HG03039 (cell line): ENCODE data around the gene AFAP1.

Source experiments
- ATAC-seq: cut with Tn5 transposase; IDR thresholded peaks from one replicate; pipeline ENCODE4 v1.9.1; 2021; ENCODE audit warnings: mild to moderate bottlenecking, moderate library complexity; ENCODE audit not compliant: unreplicated experiment

The AFAP1 gene

GRCh38 chr4:7823416-7823824, 116.2 kb downstream of the AFAP1 start:
- no peak for ATAC-seq

GRCh38 chr4:7822877-7823276, 116.8 kb downstream of the AFAP1 start:
- ATAC-seq = no peak

DNA sequence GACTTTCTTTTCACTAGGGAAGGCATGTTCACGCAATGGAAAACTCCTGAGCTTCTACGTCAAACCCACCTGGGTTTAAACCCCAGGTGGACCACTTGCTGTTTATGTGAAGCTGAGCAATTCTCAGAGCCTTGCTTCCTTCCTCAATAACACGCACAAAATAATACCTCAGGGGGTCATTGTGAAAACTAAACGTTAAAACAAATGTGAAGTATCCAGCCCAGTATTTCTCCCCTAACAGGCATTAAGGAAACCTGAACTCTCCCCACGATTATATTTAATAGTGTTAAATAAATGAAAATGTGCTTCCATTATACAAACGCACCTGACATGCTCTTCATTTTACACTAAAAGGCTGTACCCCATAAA, 117.5 kb downstream of the AFAP1 start:
- no peak for ATAC-seq

DNA sequence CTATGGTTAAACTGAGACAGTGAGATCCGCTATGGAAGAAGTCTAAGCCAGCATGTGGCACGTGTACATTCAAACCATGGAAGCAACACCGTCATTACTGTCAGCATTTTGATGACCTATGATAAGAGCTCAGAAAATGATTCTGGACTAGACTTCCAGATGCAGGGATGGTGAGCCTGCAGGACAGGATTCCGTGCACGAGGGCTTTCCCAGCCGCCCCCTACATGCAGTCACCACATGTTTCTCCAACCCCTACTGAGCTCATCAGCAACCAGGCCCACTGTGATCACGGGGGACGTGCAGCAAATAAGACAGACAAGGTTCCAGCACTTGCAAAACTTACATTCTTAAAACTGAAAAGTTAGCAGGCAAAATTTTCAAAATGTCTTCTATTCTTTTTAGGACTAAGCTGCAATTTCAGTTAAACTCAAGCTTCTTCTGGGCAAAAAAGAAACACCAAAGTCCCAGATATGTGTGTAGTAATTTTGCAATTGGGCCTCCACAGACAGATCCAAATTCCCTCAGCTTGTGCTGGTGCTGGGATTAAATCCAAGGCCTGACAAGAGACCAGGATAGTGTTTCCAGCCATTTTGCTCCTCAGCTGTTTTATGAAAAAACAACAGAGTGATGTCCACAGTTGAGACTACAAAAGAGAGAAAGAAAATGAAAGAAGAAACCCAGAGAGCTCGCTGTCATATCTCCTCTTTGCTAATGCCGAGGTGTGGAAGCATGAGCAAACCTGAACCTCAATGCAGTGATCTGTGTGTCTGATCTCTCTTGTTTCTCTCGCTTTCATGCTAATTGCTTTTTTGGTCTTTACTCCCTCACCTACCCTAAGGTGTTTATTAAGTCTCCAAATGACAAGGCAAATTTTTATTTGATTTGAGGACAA, 118.2 kb downstream of the AFAP1 start:
- no peak for ATAC-seq

- ATAC-seq = no peak
Observed at GRCh38 chr4:7820031-7820818, 119.4 kb downstream of the AFAP1 start.

GRCh38 chr4:7819446-7819845, 120.2 kb downstream of the AFAP1 start:
- ATAC-seq = no peak

- ATAC-seq = no peak
Observed at GRCh38 chr4:7818399-7818911, 121.2 kb downstream of the AFAP1 start.

DNA sequence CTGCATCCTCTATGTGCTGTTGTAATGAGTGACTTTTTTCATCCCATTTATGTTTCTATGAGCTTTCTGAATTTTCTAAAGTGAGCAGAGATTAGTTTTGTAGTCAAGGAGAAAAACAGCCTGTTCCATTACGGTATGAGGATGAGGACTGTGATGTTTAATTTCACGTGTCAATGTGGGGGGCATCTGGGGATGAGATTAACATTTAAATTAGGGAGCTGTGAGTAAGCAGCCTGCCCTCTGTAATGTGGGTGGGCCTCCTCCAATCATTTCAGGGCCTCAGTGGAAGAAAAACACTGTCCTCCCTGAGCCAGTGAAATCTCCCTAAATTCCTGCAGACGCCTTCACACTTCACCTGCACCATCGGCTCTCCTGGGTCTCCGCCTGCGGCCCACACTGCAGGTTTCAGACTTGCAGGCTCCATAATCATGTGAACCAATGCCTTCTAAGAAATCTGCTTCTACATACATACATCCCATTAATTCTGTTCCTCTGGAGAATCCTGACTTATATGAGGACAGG, 121.7 kb downstream of the AFAP1 start:
- no peak for ATAC-seq

DNA sequence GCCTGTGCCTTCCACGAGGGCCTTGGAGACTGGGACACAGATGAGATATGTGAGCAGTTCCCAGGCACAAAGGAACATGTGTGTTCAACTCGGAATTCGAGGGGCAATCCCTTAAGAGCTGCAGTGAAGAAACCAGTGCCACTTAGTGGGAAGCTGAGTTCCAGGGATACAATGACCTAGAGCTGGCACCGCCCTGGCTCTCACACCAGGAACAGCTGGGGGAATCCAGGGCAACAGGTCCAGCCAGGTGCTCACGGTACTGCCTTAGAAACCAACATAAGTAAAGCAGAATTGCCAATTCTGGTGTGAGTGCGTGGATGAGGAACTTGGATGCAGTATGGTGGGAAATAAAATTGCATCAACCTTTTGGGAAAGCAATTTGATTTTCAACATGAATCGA, 122.9 kb downstream of the AFAP1 start:
- ATAC-seq = no peak

DNA sequence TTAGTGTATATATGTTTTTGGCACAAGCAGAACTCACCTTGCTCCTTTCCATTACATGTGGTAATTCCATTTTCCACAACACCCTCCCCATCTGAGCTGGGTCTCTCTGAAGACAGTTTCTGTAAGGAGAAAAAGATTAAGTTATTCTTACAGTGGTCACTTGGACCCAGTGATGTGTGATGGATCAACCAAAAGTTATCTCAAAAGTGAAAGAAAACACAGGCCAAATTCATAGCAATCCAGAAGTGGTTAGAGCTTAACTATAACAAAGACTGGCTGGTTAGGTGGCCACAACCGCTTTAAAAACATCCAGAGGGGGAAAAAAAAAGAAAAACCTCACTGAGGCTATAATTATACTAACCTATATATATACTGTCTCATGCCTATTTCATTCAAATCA, 123.7 kb downstream of the AFAP1 start:
- no peak for ATAC-seq

DNA sequence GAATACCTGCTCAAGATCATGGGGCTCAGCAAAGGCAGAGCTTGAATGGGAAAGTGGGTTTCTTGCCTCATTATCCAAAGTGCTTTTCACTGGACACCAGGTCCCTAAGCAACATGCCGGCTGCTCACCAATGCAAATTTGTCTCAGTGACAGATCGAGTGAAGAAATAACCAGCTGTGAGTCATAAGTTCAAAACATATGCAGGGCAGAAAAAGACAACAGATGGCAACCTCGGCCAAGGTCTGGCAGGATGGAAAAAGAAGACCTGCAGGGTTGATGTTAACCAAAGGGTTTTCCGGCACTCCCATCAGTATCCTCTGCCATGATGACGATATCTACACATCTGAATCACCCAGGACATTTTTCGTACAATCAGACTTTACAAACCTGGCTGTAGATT, 124.1 kb downstream of the AFAP1 start:
- ATAC-seq = no peak

DNA sequence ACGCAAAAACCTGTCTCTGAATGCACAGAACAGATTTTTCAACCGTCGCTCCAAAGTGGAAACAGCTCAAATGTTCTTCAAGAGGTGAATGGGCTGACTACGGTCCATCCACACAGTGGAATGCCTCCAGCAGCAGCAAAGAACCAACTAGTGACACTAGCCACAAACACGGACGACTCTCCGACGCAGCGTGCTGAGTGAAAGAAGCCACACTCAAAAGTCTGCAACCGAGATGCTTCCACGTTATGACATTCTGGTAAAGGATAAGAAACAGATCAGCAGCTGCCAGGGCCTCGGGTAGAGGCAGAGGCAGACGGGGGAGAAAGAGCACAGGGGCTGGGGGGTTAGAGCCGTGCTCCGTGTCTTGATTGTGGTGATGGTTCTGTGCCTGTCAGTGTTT, 125.2 kb downstream of the AFAP1 start:
- ATAC-seq = no peak

- no peak for ATAC-seq
Observed at GRCh38 chr4:7813674-7814073, 126.0 kb downstream of the AFAP1 start.

GRCh38 chr4:7812921-7813320, 126.7 kb downstream of the AFAP1 start:
- ATAC-seq = no peak

GRCh38 chr4:7812231-7812857, 127.3 kb downstream of the AFAP1 start:
- ATAC-seq = no peak

DNA sequence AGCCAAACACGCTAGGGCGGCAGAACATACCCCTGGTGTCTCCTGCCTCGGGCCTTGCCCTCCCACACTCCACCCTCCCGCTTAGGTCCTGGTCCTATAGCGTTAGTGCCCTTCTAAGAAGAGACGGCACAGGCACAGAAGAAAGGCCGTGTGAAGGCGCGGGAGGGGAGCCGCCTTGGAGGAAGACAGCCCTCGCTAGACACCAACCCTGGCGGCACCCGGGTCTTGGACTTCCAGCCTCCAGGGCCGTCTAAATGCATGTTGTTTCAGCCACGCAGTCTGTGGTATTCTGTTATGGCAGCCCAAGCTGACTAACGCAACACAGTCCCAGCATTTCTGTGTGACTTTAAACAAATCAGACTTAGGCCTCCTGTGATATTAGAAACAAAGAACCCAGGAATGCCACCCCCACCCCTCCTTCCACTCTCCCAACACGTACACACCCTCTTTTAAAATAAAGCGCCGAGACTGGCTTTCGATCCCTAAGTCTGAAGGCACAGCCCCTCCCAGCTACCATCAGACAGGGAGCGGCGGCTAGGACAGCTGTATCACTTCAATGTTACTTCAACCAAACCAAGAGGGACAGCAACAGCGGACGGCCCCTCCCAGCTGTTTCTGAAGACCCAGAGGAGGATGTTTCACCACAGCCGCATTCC, 128.0 kb downstream of the AFAP1 start:
- ATAC-seq = no peak

DNA sequence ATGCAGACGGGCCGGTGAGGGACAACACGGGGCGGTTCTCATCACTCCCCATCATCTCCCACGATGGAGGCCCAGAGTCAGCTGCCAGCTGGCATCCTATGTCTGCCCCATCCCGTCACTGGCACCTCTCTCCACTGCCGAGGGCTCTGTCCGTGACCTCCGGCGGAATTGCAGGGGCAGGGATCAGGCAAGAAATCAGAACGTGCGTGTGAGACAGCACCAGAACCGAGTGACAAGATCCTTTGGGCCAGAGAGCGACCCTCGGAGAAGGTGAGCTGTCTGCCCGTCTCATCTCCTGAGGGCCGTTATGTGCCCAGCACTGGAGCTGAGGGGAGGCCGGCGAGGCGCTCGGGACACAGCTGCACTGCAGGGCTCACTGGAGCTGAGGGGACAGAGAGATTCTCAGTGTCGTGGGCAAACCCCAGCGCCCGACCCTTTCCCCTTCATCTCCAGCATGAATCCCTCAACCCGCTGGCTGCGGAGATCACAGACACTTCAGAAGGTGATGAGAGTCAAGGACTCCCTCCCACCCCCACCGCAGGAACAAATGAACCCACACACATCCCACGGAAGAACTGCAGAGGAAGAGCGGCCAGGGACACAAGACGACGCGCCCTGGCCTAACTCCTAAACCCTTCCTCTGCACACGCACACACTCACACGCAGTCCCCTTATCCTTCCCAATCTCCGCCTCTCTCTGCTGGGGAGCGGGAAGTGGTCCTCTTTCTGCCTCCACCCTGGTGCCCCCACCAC, 128.7 kb downstream of the AFAP1 start:
- no peak for ATAC-seq

GRCh38 chr4:7808752-7809151, 130.9 kb downstream of the AFAP1 start:
- ATAC-seq = no peak

- no peak for ATAC-seq
Observed at GRCh38 chr4:7808181-7808580, 131.5 kb downstream of the AFAP1 start.

DNA sequence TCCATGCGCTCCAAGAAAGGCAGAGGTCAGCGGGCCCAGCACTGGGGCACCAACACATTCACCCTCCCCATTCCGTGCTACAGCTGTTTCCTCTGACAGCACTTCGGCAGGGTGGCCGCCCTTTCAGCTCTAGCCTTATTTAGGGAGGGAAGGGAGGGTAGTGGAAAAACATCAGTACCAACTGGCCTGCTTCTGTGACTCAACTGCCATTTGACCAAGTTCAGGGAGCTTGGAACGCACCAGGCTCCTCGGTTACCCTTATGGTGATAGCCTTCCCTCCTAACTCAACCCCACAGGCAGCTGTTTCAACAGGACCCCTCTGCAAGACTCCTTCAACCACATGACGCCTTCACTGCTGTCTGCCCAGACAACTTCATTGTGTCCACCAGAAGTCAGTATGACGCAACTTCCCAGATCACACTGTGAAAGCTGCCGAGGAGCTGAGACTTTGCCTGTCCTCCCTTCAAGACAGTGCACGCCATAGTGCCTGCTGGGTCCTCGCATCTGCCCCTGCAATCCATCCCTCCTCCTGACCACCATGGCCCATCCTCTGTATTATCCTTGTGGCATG, 132.2 kb downstream of the AFAP1 start:
- no peak for ATAC-seq
